Heart left ventricle (tissue), 13 donors: ENCODE measurements around the gene UNKL.

Source experiments
- CTCF ChIP-seq, 12 donors: fragments of 200-600 bp; sonication (generic) in 4 of 12; IDR thresholded peaks; one replicate each; pipeline versions ENCODE4 v1.5.0 to v1.8.0; 2018 to 2022; ENCODE audit warnings: antibody characterized with exemption in 12 of 12, mild to moderate bottlenecking in 5 of 12
- POLR2A ChIP-seq, 2 donors: fragments of 450-650 bp; IDR thresholded peaks; one replicate each; pipeline ENCODE4 v1.6.1; 2017; ENCODE audit warnings: antibody characterized with exemption in 2 of 2, mild to moderate bottlenecking in 2 of 2, moderate library complexity in 2 of 2
- donor health status: ischemic (EF 13 %, LVEDD 7.1; RV severe dilation, severe dysfunction).
- donor health status: DM: no; HTN: yes; CAD: no.
- donor health status: DM: no; HTN: no; CAD: no.
- donor health status: ischemic (EF 25% LVEDD 6.9; RV normal size, moderate dysfunction).
- donor health status: ischemic (EF 25% LVEDD 5.7; RV mildly dilated, moderate dysfunction).
- donor health status: ischemic (EF 35%, LVEDD 5.7; RV mildly dilated, moderate dysfunction).
- donor health status: nonischemic (EF 11% LVEDD 7.7; RV severe dilation, severe dysfunction).
- donor health status: DM: yes; HTN: yes; CAD: no.
- donor health status: PGD.
- donor health status: ischemic (EF 29% LVEDD 5.4; RV normal size, mild dysfunction).
- donor health status: nonischemic (EF 23%, LVEDD 6.1; RV moderate dilation, normal function).

GRCh38 chr16:1437606-1438005, 23.1 kb upstream of the UNKL start:
- TF ChIP-seq POLR2A (IDR thresholded peaks at IDR 0.05) (no peak), CTCF (IDR thresholded peaks at IDR 0.05) (no peak)
